Chondrocyte (in vitro differentiated cells): ENCODE data around the gene IL1RL2. TPM values are rescaled to one million over a fixed set of nuclear protein-coding genes. Genes with fewer than 3 reads are reported as not detected.

Experiments
- DNase-seq: peaks from one replicate; pipeline ENCODE4 v3.0.0; 2021; ENCODE audit warnings: mixed read lengths, low spot score
- H3K27ac Mint-ChIP-seq: one replicate; pipeline ENCODE4 v1.8.0; 2021; ENCODE audit warnings: mild to moderate bottlenecking, moderate library complexity, mixed read lengths; ENCODE audit not compliant: unreplicated experiment
- H3K27me3 Mint-ChIP-seq: 2 replicates; pipeline ENCODE4 v1.8.0; 2021; ENCODE audit warnings: low read depth, mixed read lengths
- H3K36me3 Mint-ChIP-seq: 2 replicates; pipeline ENCODE4 v1.8.0; 2021; ENCODE audit warnings: low read depth, mixed read lengths
- H3K4me1 Mint-ChIP-seq: 2 replicates; pipeline ENCODE4 v1.8.0; 2021; ENCODE audit warnings: low read depth, mild to moderate bottlenecking, mixed read lengths
- H3K4me3 Mint-ChIP-seq: one replicate; pipeline ENCODE4 v1.8.0; 2021; ENCODE audit warnings: mild to moderate bottlenecking, moderate library complexity, mixed read lengths; ENCODE audit not compliant: unreplicated experiment
- H3K9me3 Mint-ChIP-seq: 2 replicates; pipeline ENCODE4 v1.8.0; 2021; ENCODE audit warnings: low read depth, mixed read lengths
- CTCF ChIP-seq: fragments of 200-600 bp; sonication (generic); IDR thresholded peaks from 2 replicates; pipeline ENCODE4 v1.5.0; 2021; ENCODE audit warnings: antibody characterized with exemption, mild to moderate bottlenecking, moderate library complexity
- total RNA-seq: library from RNA; stranded (reverse); gene quantifications from 3 replicates; pipeline ENCODE4 v1.2.1, GENCODE V29; 2021

IL1RL2 gene
- total RNA-seq, 1 donor from 2014 or later: 0.07 TPM

- H3K4me1 Mint-ChIP-seq: peaks cover 50% of the 10 kb centered on the region
- H3K27me3 Mint-ChIP-seq: no peaks in the 10 kb centered on the region
- peak overlapping the region; percentile 45 for H3K27ac Mint-ChIP-seq
- no peak for DNase-seq
- peaks cover 11% of the 10 kb centered on the region for H3K9me3 Mint-ChIP-seq
- H3K4me3 Mint-ChIP-seq: peak overlapping the region; percentile 79
- no peak for TF ChIP-seq CTCF
- peaks cover 6% of the 10 kb centered on the region for H3K36me3 Mint-ChIP-seq
These were observed 45.5 kb upstream of the IL1RL2 start for GRCh38 chr2:102141011-102141943.

- no peak for DNase-seq
- Mint-ChIP-seq H3K9me3 (peaks cover 12% of the 10 kb centered on the region), H3K27ac (peak within 1 kb of the TSS; percentile 87), H3K4me3 (peak within 1 kb of the TSS; percentile 80), H3K27me3 (no peaks in the 10 kb centered on the region), H3K4me1 (peaks cover 53% of the 10 kb centered on the region), H3K36me3 (peaks cover 6% of the 10 kb centered on the region)
- peak; percentile 22 for TF ChIP-seq CTCF
These were observed 44.6 kb upstream of the IL1RL2 start, which contains the start of gene IL1R1 for GRCh38 chr2:102141970-102142828. TSS of gene IL1R1 (plus strand) at chr2:102142746. CDS start at chr2:102157725, 14,979 bp downstream.

GRCh38 chr2:102142829-102143449 is 43.9 kb upstream of the IL1RL2 start:
- Mint-ChIP-seq H3K9me3 (peaks cover 14% of the 10 kb centered on the region), H3K4me1 (peaks cover 55% of the 10 kb centered on the region), H3K27ac (peak overlapping the region; percentile 82), H3K36me3 (peaks cover 10% of the 10 kb centered on the region), H3K4me3 (peak overlapping the region; percentile 80), H3K27me3 (no peaks in the 10 kb centered on the region)
- TF ChIP-seq CTCF: no peak
- DNase-seq: no peak

- DNase-seq: no peak
- peaks cover 16% of the 10 kb centered on the region for H3K9me3 Mint-ChIP-seq
- TF ChIP-seq CTCF: no peak
- H3K27ac Mint-ChIP-seq: peak overlapping the region; percentile 82
- H3K4me1 Mint-ChIP-seq: peaks cover 54% of the 10 kb centered on the region
- peak overlapping the region; percentile 80 for H3K4me3 Mint-ChIP-seq
- H3K27me3 Mint-ChIP-seq: no peaks in the 10 kb centered on the region
- peaks cover 11% of the 10 kb centered on the region for H3K36me3 Mint-ChIP-seq
These were observed 43.3 kb upstream of the IL1RL2 start for GRCh38 chr2:102143450-102143985.
